ENCODE measurements around the gene TCEAL4. TPM values are rescaled to one million over a fixed set of nuclear protein-coding genes. Genes with fewer than 3 reads are reported as not detected.

TCEAL4 gene
- polyA plus RNA-seq, 2 of the 4 experiments (the other 2 are of a cell fraction), result 57.2 to 195 TPM

DNA sequence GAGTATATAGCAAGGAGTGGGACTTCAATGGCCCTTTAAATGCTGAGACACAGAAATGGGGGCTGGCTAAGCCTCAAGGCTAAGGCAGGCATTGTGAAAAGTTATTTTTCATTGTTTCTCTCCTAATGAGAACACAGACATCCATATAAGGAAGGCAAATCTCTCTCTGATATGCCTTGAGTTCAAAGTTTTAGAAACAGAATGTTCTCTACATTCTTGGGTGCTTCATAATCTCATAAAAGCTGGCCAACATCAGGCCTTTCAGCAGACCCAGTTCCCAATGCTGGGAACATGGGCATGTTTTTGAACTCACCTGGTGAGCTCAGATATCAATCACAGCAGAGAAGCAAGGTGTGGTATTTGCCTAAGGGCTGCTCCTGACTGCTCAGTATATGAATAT lies 46.6 kb upstream of the TCEAL4 start:
- H3K4me3 ChIP-seq, result no peak overlapping the region
- no peak overlapping the region for H3K27ac ChIP-seq
- ChIA-PET CTCF (interaction anchor here (1.2 to 1.7 kb wide), 2 partner anchors 91 to 279 kb away, joined by 3 to 4 read pairs; no protein-coding TSS in a partner anchor), POLR2A (no interaction called here)
- ATAC-seq, result no peak
- no peak for FAIRE-seq
- H3K9me3 ChIP-seq, result no peaks in the 10 kb centered on the region
- no peaks in the 10 kb centered on the region for H3K4me1 ChIP-seq
- TF ChIP-seq CHD2 (IDR thresholded peaks at IDR 0.05; ENCODE audit: low read length, partially characterized antibody) (no peak), MAZ (IDR thresholded peaks at IDR 0.05; ENCODE audit: borderline replicate concordance, low read depth, low read length) (no peak), ZSCAN20 (CRISPR knock-in tag; IDR thresholded peaks at IDR 0.05) (no peak), CTCF (IDR thresholded peaks at IDR 0.05) (no peak), BHLHE40 (IDR thresholded peaks at IDR 0.05; ENCODE audit: low read depth, low read length) (no peak), HOXA7 (CRISPR knock-in tag; IDR thresholded peaks at IDR 0.05) (no peak), FOSL2 (IDR thresholded peaks at IDR 0.05) (no peak), FOSL2 (CRISPR knock-in tag; IDR thresholded peaks at IDR 0.05) (no peak), EHMT2 (IDR thresholded peaks at IDR 0.05; ENCODE audit: low read depth) (no peak), PBX3 (IDR thresholded peaks at IDR 0.05) (no peak), HMGXB4 (CRISPR knock-in tag; IDR thresholded peaks at IDR 0.05; ENCODE audit: borderline replicate concordance) (no peak), RARB (CRISPR knock-in tag; IDR thresholded peaks at IDR 0.05) (no peak), MAFK (IDR thresholded peaks at IDR 0.05; ENCODE audit: partially characterized antibody) (no peak), ZFP36 (IDR thresholded peaks at IDR 0.05; ENCODE audit: borderline replicate concordance, partially characterized antibody) (no peak)
- TF ChIP-seq, protein P1, sequence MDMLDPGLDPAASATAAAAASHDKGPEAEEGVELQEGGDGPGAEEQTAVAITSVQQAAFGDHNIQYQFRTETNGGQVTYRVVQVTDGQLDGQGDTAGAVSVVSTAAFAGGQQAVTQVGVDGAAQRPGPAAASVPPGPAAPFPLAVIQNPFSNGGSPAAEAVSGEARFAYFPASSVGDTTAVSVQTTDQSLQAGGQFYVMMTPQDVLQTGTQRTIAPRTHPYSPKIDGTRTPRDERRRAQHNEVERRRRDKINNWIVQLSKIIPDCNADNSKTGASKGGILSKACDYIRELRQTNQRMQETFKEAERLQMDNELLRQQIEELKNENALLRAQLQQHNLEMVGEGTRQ (IDR thresholded peaks at IDR 0.05), result no peak
- no peak for DNase-seq (ENCODE audit: low read depth in 1 of 2, low spot score in 1 of 2)
- H3K4me2 ChIP-seq, result no peak overlapping the region

DNA sequence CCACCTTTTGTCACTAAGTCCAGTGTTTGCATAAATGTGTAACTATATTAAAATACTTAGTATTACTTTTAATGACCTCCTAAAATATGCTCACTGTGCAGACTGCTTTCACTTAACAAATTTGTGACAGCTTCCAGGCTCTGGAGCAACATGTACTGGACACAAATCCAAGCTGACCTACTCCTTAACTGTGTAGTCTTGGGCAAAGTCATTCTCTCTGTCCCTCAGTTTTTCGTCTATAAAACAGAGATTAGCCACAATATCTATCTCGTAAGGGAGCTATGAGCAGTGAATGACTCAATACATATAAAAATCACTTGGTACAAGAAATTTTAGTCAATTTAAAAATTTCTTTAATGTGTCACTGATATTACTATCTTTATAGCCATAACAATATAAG lies 45.6 kb upstream of the TCEAL4 start:
- POLR2A ChIA-PET, result no interaction called here
- TF ChIP-seq EHF (CRISPR knock-in tag; IDR thresholded peaks at IDR 0.05) (no peak), ESRRA (IDR thresholded peaks at IDR 0.05; ENCODE audit: borderline replicate concordance, low read length) (no peak), RAD21 (conservative IDR thresholded peaks at IDR 0.05 in 1 of 2, IDR thresholded peaks at IDR 0.05 in 1 of 2) (no peak)
- DNase-seq (ENCODE audit: low read depth in 1 of 2, low spot score in 1 of 2) (no peak), FAIRE-seq (peak; percentile 77), ATAC-seq (no peak)
- WGBS (ENCODE audit: missing lambda C conversion rate), result 60% methylated on average over 2 of the region's 2 CpGs
- Histone ChIP-seq H3K9me3 (no peaks in the 10 kb centered on the region), H3K27ac (no peak overlapping the region), H3K4me2 (no peak overlapping the region), H3K4me3 (no peak overlapping the region), H3K4me1 (no peaks in the 10 kb centered on the region)
- CTCF ChIA-PET, result interaction anchor here (1.2 to 1.7 kb wide), 2 partner anchors 90 to 278 kb away, joined by 3 to 4 read pairs; no protein-coding TSS in a partner anchor

- ChIA-PET POLR2A (no interaction called here), CTCF (no interaction called here)
- no peak for ATAC-seq
- H3K9me3 ChIP-seq, result no peaks in the 10 kb centered on the region
- H3K4me1 ChIP-seq, result no peaks in the 10 kb centered on the region
- H3K4me3 ChIP-seq, result no peak overlapping the region
- H3K27ac ChIP-seq, result no peak overlapping the region
- DNase-seq (ENCODE audit: low read depth in 1 of 2, low spot score in 1 of 2), result no peak
- H3K4me2 ChIP-seq, result no peak overlapping the region
- no peak for TF ChIP-seq CHD4 (IDR thresholded peaks at IDR 0.05; ENCODE audit: borderline replicate concordance)
- TF ChIP-seq CHD2 (IDR thresholded peaks at IDR 0.05; ENCODE audit: low read length, partially characterized antibody), result no peak
- no peak for TF ChIP-seq FOSL2 (IDR thresholded peaks at IDR 0.05)
- 0 out of 2 replicates have a peak, but pooled peaks have one; percentile 29 for TF ChIP-seq FOSL2 (CRISPR knock-in tag; IDR thresholded peaks at IDR 0.05)
- TF ChIP-seq POLR2AphosphoS2 (conservative IDR thresholded peaks at IDR 0.05; ENCODE audit: low read length), result no peak
- FAIRE-seq, result peak; percentile 56
Measured at GRCh38 chrX:103540145-103540544, 45.2 kb upstream of the TCEAL4 start.
